ENCODE data around the gene C11orf68. TPM values are rescaled to one million over a fixed set of nuclear protein-coding genes. Genes with fewer than 3 reads are reported as not detected.
A peak's percentile ranks its signal among the peaks of the same experiment; 100 is the strongest.

The C11orf68 gene
- total RNA-seq, 6 experiments from 2014 or later: 79.0 to 94.6 (median 85.0) TPM

DNA sequence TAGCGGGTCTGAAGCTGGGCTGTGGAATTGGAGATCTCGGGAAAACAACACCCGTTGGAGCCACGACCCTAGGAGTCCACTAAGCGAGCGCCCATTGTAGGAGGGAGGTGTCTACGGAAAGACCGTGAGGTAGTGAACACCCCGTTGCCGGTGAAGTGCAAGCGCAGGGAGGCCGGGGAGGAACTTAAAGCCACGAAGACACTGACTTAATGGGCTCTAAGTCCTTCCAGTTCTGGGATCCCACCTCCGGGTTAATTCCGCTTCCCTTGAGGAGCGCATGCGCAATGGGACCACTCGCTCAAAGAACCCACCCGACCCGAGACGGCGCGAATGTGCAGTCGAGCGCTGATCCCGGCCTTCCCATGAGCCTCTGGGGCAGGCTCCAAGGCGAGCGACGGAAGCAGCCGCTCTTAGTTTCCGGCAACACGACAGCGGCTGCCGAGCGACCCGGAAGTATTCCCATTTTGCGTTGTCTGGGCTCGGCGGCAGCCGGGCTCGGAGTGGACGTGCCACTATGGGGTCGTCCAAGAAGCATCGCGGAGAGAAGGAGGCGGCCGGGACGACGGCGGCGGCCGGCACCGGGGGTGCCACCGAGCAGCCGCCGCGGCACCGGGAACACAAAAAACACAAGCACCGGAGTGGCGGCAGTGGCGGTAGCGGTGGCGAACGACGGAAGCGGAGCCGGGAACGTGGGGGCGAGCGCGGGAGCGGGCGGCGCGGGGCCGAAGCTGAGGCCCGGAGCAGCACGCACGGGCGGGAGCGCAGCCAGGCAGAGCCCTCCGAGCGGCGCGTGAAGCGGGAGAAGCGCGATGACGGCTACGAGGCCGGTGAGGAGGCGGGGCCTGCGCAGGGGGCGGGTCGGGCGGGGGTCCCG is 42.6 kb upstream of the C11orf68 start, which contains the start of gene SART1:
Gene SART1, plus strand, starts transcription at position 468 of the 874 bp plus-strand sequence. Its CDS starts 47 bp downstream, at position 515.
- H3K9me3 Mint-ChIP-seq: no peaks in the 10 kb centered on the region
- peak within 1 kb of the TSS; percentile 89 for H3K4me3 Mint-ChIP-seq
- peaks cover 2% of the 10 kb centered on the region; the same call in 1 of the 2 replicates for H3K27me3 Mint-ChIP-seq (ENCODE audit: insufficient read depth)
- TF ChIP-seq, protein P1, sequence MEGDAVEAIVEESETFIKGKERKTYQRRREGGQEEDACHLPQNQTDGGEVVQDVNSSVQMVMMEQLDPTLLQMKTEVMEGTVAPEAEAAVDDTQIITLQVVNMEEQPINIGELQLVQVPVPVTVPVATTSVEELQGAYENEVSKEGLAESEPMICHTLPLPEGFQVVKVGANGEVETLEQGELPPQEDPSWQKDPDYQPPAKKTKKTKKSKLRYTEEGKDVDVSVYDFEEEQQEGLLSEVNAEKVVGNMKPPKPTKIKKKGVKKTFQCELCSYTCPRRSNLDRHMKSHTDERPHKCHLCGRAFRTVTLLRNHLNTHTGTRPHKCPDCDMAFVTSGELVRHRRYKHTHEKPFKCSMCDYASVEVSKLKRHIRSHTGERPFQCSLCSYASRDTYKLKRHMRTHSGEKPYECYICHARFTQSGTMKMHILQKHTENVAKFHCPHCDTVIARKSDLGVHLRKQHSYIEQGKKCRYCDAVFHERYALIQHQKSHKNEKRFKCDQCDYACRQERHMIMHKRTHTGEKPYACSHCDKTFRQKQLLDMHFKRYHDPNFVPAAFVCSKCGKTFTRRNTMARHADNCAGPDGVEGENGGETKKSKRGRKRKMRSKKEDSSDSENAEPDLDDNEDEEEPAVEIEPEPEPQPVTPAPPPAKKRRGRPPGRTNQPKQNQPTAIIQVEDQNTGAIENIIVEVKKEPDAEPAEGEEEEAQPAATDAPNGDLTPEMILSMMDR (IDR thresholded peaks at IDR 0.05): no peak
- peaks cover 25% of the 10 kb centered on the region for H3K4me1 Mint-ChIP-seq (ENCODE audit: low read depth)
- peaks cover 9% of the 10 kb centered on the region for H3K36me3 Mint-ChIP-seq (ENCODE audit: low read depth)
- H3K27ac Mint-ChIP-seq: peak within 1 kb of the TSS; percentile 98
- peak; percentile 96 for DNase-seq

DNA sequence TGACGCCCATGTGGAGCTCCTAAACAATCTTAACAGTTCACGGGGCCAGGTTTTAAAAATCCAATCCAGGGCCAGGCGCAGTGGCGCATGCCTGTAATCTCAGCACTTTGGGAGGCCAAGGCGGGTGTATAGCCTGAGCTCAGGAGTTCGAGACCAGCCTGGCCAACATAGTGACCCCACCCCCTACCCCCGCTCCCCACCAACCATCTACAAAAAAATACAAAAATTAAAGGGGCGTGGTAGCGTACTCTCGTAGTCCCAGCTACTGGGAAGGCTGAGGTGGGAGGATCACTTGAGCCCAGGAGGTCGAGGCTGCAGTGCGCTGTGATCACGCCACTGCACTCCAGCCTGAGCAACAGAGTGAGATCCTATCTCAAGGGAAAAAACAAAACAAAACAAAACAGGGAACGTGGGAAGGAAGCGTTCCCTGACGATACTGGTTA is 42.0 kb upstream of the C11orf68 start:
- H3K4me3 Mint-ChIP-seq: peak overlapping the region; percentile 89
- peaks cover 25% of the 10 kb centered on the region for H3K4me1 Mint-ChIP-seq (ENCODE audit: low read depth)
- H3K9me3 Mint-ChIP-seq: no peaks in the 10 kb centered on the region
- DNase-seq: no peak
- H3K27me3 Mint-ChIP-seq (ENCODE audit: insufficient read depth): peaks cover under 1% of the 10 kb centered on the region; the same call in 1 of the 2 replicates
- TF ChIP-seq, protein P1 (IDR thresholded peaks at IDR 0.05): no peak
- H3K27ac Mint-ChIP-seq: peak overlapping the region; percentile 98
- H3K36me3 Mint-ChIP-seq (ENCODE audit: low read depth): peaks cover 8% of the 10 kb centered on the region

DNA sequence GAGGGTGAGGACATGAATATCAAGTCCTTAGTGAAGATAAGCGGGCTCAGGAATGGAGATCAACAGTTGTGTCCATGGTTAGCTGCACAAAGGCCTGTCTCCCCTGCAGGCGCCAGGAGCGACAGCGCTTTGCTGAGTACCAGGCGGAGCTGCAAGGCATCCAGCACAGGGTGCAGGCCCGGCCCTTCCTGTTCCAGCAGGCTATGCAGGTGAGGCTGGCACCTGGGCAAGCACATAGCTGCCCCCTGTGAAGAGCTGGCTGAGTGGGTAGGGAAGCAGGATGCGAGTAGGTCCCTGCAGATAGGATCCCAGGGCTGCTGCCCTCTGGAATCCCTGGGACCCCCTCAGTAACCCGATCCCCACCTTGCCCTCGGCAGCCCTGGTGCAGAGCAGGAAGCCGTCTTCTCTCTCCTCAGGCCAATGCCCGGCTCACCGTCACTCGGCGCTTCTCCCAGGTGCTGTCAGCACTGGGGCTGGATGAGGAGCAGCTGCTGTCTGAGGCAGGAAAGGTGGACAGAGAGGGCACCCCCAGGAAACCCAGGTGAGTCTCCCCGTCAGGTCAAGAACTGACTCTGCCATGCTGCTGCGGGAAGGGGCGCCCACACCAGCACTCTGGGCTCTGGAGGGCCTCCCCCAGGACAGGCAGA is 40.0 kb upstream of the C11orf68 start:
- H3K36me3 Mint-ChIP-seq (ENCODE audit: low read depth): peaks cover 5% of the 10 kb centered on the region
- H3K4me1 Mint-ChIP-seq (ENCODE audit: low read depth): peaks cover 24% of the 10 kb centered on the region
- DNase-seq: no peak
- no peaks in the 10 kb centered on the region for H3K9me3 Mint-ChIP-seq
- H3K4me3 Mint-ChIP-seq: no peak overlapping the region
- TF ChIP-seq, protein P1 (IDR thresholded peaks at IDR 0.05): no peak
- no peaks in the 10 kb centered on the region for H3K27me3 Mint-ChIP-seq (ENCODE audit: insufficient read depth)
- H3K27ac Mint-ChIP-seq: no peak overlapping the region

DNA sequence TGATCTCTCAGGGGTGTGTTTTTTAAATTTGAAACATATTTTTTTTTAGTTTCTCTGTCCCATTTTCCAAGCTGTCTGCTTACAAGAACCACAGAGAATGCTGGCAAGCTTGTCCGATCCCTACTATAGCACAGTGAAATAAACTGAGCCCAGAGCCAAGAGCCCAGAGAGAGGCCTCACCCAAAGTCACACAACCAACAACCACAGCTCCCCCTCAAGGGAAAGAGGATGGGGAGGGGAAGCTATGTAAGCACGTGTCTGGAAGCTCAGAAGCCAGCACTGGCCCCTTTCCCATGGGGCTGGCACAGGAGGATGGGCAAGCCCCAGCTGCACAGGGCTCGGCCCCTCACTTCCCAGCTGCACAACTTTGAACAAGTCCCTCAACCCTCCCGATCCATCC is 39.4 kb upstream of the C11orf68 start:
- Mint-ChIP-seq H3K4me1 (ENCODE audit: low read depth) (peaks cover 18% of the 10 kb centered on the region), H3K27ac (no peak overlapping the region), H3K27me3 (ENCODE audit: insufficient read depth) (no peaks in the 10 kb centered on the region), H3K4me3 (no peak overlapping the region), H3K9me3 (no peaks in the 10 kb centered on the region), H3K36me3 (ENCODE audit: low read depth) (peaks cover 5% of the 10 kb centered on the region)
- TF ChIP-seq, protein P1 (IDR thresholded peaks at IDR 0.05): no peak
- no peak for DNase-seq

DNA sequence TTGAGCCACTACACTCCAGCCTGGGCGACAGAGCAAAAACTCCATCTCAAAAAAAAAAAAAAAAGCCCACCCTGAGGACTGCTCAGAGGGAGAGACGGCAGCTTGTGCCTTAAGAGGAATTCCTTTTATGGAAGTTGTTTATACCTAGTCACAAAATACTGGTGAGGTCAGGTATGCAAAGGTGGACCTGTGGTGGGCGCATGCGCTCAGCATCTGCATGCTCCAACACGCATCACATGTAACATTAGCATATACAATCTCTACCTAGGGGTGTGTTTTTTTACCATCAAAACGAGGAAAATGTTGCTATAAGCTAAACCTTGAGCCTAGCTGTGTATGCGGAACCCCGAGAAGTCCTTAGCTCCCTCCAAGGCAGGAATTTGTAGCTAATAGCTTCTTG is 35.9 kb upstream of the C11orf68 start:
- no peaks in the 10 kb centered on the region for H3K27me3 Mint-ChIP-seq (ENCODE audit: insufficient read depth)
- no peak overlapping the region for H3K4me3 Mint-ChIP-seq
- H3K27ac Mint-ChIP-seq: no peak overlapping the region
- no peaks in the 10 kb centered on the region for H3K4me1 Mint-ChIP-seq (ENCODE audit: low read depth)
- H3K9me3 Mint-ChIP-seq: no peaks in the 10 kb centered on the region
- DNase-seq: no peak
- no peaks in the 10 kb centered on the region for H3K36me3 Mint-ChIP-seq (ENCODE audit: low read depth)
- TF ChIP-seq, protein P1 (IDR thresholded peaks at IDR 0.05): no peak
